Measurements from ENCODE around the gene C4BPA.
A peak's percentile ranks its signal among the peaks of the same experiment; 100 is the strongest.

Gene C4BPA

DNA sequence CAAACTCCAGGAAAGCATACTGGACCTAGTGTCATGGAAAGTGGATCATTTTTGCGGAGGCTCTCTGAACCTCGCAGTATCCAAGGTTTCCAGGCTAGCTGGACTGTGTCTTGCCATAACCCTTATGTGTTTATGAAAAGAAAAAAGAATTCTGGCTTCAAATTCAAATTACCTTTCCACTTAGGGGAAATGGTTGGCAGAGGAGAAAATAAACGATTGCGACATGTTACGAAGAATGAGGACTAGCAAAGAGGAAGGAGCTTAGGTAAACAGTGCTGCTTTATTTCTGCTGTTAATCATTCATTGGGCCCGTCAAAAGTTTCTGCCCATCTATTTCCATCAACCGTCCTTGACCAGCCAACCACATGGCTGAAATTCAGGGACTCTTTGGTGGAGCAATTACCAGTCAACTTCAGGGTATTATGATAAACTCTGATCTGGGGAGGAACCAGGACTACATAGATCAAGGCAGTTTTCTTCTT is at the start of gene C4BPA:
Gene C4BPA (plus strand): TSS at position 342 of the 482 bp plus-strand sequence. CDS start 8,793 bp downstream, outside the sequence.
- H3K36me3 Mint-ChIP-seq (ENCODE audit: low read depth), result no peaks in the 10 kb centered on the region
- no peak within 1 kb of the TSS for H3K4me3 Mint-ChIP-seq
- H3K4me1 Mint-ChIP-seq, result peaks cover 19% of the 10 kb centered on the region
- peaks cover 4% of the 10 kb centered on the region for H3K27me3 Mint-ChIP-seq (ENCODE audit: low read depth)
- TF ChIP-seq, protein P1, sequence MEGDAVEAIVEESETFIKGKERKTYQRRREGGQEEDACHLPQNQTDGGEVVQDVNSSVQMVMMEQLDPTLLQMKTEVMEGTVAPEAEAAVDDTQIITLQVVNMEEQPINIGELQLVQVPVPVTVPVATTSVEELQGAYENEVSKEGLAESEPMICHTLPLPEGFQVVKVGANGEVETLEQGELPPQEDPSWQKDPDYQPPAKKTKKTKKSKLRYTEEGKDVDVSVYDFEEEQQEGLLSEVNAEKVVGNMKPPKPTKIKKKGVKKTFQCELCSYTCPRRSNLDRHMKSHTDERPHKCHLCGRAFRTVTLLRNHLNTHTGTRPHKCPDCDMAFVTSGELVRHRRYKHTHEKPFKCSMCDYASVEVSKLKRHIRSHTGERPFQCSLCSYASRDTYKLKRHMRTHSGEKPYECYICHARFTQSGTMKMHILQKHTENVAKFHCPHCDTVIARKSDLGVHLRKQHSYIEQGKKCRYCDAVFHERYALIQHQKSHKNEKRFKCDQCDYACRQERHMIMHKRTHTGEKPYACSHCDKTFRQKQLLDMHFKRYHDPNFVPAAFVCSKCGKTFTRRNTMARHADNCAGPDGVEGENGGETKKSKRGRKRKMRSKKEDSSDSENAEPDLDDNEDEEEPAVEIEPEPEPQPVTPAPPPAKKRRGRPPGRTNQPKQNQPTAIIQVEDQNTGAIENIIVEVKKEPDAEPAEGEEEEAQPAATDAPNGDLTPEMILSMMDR (IDR thresholded peaks at IDR 0.05; ENCODE audit: unreplicated experiment in 3 of 3), result no peak
- no peak within 1 kb of the TSS for H3K27ac Mint-ChIP-seq
- no peaks in the 10 kb centered on the region for H3K9me3 Mint-ChIP-seq

DNA sequence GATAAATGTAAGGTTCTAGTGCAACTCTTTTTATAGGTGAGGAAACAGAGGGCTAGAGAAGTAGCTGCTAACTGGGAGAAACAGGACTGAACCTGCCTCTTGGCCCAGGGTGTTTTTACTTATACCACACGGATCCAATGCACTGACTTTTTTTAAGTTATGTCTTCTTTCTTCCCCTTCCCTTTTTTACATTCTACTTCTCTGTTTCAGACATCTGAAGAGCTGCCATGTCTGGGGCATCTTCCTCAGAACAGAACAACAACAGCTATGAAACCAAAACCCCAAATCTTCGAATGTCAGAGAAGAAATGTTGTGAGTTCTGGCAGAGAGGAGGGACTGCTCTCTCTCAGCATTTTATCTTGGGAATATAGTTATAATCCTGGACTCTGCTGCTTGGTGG is 49.5 kb upstream of the C4BPA start:
- peak overlapping the region; percentile 96 to 100 (median 98) for H3K4me3 Mint-ChIP-seq
- H3K9me3 Mint-ChIP-seq, result no peaks in the 10 kb centered on the region
- H3K36me3 Mint-ChIP-seq (ENCODE audit: low read depth), result no peaks in the 10 kb centered on the region
- H3K27me3 Mint-ChIP-seq (ENCODE audit: low read depth), result no peaks in the 10 kb centered on the region
- H3K4me1 Mint-ChIP-seq, result peaks cover 47% of the 10 kb centered on the region
- peak overlapping the region; percentile 8 to 62 (median 24) for H3K27ac Mint-ChIP-seq
- TF ChIP-seq, protein P1 (IDR thresholded peaks at IDR 0.05; ENCODE audit: unreplicated experiment in 3 of 3), result no peak

DNA sequence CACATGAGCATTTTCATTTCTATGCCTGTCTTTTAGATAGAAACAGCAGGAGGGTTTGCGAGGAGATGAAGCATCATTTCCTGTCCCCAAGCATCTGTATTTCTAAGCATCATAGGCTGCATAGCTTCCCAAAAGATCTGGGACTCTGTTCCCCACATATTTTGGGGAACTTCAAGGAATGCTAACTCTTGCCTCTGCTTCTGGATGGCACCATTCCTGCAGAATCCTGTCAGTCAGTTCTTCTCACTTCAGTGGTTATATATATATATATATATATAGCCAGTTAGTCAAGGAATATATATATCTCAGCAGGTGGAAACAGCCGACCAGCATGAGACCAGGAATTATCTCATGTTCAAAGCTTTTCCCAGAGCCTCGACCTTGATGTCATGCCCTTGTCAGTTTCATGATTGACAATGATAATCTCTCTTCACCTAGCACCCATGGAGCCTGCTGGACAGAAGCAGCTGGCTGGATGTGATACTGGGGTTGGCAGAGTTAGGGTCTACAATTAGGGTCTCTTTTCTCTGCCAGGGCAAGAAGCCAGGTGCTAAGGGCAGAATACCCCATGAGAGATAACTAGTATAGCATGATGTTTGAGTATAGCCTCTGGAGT is 48.5 kb upstream of the C4BPA start:
- Mint-ChIP-seq H3K4me1 (peaks cover 41% of the 10 kb centered on the region), H3K36me3 (ENCODE audit: low read depth) (no peaks in the 10 kb centered on the region), H3K4me3 (peak overlapping the region in 2 of 3 experiments; percentile 70 to 100), H3K9me3 (no peaks in the 10 kb centered on the region), H3K27me3 (ENCODE audit: low read depth) (no peaks in the 10 kb centered on the region), H3K27ac (peak overlapping the region in 1 of 3 experiments; percentile 24)
- TF ChIP-seq, protein P1 (IDR thresholded peaks at IDR 0.05; ENCODE audit: unreplicated experiment in 3 of 3), result no peak

DNA sequence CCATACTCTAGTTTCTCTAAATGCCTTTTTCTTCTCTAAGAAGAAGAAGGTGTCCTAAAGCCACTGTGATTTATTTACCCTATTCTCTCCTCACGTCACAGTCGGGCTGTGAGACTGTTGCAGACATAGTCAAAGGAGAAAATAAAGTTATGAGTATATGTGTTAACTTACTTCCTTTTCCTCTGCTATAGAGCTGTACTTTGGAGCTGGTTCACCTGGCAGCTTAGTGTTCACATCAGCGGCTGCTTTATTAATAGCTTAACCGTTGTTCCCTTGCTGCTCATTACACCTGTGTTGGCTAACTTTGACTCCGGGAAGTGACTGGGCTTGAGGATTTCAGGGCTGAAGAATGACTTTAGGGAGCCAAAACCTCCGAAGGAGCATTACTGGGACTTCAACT is 47.4 kb upstream of the C4BPA start:
- peaks cover 4% of the 10 kb centered on the region for H3K36me3 Mint-ChIP-seq (ENCODE audit: low read depth)
- H3K27ac Mint-ChIP-seq, result peak overlapping the region; percentile 5 to 66 (median 49)

DNA sequence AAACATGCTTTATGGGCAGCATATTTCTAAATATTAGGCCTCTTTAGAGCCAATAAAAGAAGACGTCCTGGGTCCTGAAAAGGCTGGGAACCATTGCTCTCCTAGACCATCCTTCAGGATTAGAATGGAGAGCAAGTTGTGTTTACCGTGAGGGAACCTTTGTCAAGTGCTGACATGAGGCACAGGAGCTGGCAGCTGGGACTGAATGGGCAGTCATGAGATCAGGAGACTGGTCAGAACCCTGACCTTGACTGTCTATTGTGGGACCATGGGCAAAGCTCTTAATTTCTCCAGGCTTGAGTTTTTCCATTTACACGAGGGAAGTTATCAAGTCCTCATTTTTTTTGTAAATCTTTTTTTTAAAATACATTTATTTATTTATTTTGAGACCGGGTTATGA is 45.8 kb upstream of the C4BPA start:
- TF ChIP-seq, protein P1 (IDR thresholded peaks at IDR 0.05; ENCODE audit: unreplicated experiment in 3 of 3), result no peak
- Mint-ChIP-seq H3K9me3 (no peaks in the 10 kb centered on the region), H3K27ac (no peak overlapping the region), H3K4me3 (no peak overlapping the region), H3K4me1 (peaks cover 24% of the 10 kb centered on the region), H3K36me3 (ENCODE audit: low read depth) (peaks cover 19% of the 10 kb centered on the region), H3K27me3 (ENCODE audit: low read depth) (no peaks in the 10 kb centered on the region)

More for the DNA sequence above, 47.4 kb upstream of the C4BPA start:
- TF ChIP-seq, protein P1 (IDR thresholded peaks at IDR 0.05; ENCODE audit: unreplicated experiment in 3 of 3), result no peak
- Mint-ChIP-seq H3K27me3 (ENCODE audit: low read depth) (no peaks in the 10 kb centered on the region), H3K4me3 (peak overlapping the region in 1 of 3 experiments; percentile 36), H3K9me3 (no peaks in the 10 kb centered on the region), H3K4me1 (peaks cover 32% of the 10 kb centered on the region)

All from nephron (organoid).